LHCN-M2 (cell line): ENCODE results near the gene FIBCD1. TPM values are rescaled to one million over a fixed set of nuclear protein-coding genes. Genes with fewer than 3 reads are reported as not detected.
"Not testable (repeated sequence)": the region's sequence is repeated elsewhere in the genome, so short reads cannot be mapped to it uniquely, and the experiment has no call there.

Experiments used
- DNase-seq: peaks from one replicate; pipeline ENCODE4 v3.0.0-alpha.2; 2012; ENCODE audit warnings: low read depth
- total RNA-seq: library from RNA; depleted of rRNA; stranded (reverse); fragments of >200 nt; gene quantifications from 2 replicates; pipeline ENCODE4 v1.2.3, GENCODE V29; 2014

The FIBCD1 gene
- total RNA-seq, 1 experiment from 2014 or later = 1.7 TPM

GRCh38 chr9:130923611-130924447, 15.2 kb downstream of the FIBCD1 start:
- no peak for DNase-seq

GRCh38 chr9:130922893-130923610, 16.0 kb downstream of the FIBCD1 start:
- no peak for DNase-seq

- no peak for DNase-seq
These were observed 16.8 kb downstream of the FIBCD1 start for GRCh38 chr9:130921989-130922892.

GRCh38 chr9:130921300-130921988, 17.6 kb downstream of the FIBCD1 start:
- no peak for DNase-seq

- DNase-seq = no peak
These were observed 18.2 kb downstream of the FIBCD1 start for GRCh38 chr9:130920762-130921299.

DNA sequence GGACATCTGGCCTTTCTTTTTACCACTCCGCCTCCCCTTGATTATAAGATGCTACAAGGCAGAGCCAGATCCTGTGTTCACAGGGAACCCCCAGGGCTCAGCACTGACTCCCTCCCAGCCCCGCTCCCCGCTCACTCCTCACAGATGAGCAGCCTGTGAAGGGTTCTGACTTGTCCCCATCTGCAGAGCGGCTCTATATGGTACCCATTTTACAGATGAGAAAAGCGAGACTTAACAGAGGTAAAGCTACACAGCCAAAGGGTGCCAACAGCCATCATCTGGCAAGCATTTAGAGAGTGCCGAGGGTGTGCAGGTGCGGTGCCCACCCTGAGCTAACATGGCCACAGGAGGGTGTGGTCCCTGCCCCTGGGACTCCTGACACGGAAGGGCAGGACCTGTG, 18.8 kb downstream of the FIBCD1 start:
- no peak for DNase-seq

DNA sequence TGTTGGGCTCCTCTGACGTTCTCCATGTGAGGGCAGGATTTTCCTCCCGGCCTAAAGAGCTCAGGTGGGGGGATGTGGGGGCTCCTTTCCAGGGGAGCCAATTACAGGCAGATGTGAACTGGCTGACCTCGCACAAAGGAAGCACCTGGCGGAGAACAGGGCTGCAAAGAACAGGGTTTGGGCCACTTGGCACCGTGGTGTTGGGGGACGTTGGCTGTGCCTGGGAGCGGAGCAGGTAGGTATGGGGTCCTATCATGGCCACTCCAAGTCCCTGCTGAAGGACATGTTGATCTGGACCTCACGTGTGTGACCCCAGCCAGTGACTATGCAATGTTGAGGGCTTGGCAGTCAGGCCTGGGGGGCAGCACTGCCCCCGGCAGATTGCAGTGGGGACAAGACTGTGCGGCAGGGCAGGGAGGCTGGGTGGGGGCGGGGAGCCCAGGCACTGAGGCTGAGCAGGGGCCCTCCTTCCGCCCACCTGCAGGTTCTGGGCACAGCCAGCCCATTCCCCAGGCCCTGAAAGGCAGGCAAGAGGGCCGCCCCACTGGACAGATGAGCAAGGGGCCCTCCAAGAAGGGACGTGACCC, 19.4 kb downstream of the FIBCD1 start:
- no peak for DNase-seq

DNA sequence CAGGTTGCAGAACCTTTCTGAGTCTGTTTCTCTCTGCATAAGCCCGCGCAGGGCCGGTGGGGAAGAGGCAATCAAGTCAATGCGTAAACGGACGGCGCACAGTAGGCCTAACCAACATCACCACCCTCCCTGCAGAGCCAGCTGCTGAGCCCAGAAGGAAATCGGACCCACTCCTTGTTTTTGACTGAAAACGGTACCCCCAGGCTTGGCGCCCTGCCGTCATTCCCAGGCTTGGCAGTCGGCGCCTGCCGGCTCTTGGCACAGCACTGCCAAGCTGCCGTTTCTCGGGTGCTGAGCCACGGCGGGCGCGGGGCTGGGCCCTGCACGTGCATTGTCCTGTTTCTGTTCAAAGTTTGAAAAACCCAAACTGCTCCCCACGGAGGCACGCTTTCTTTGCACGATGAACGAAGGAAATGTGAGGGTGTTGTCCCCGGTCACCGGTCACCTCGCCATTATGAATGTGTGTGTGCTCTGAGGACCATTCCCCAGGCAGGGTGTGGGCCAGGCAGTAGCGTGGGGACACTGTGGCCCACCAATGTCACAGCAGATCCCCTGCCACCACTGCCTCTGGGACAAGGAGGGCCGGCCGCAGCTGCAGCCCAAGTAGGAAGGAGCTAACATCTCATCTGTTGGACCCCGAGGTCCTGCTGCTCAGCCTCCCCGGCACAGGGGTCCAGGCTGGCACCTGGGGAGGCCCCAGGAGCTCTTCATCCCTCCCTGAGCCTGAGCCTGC, 20.1 kb downstream of the FIBCD1 start:
- no peak for DNase-seq

DNA sequence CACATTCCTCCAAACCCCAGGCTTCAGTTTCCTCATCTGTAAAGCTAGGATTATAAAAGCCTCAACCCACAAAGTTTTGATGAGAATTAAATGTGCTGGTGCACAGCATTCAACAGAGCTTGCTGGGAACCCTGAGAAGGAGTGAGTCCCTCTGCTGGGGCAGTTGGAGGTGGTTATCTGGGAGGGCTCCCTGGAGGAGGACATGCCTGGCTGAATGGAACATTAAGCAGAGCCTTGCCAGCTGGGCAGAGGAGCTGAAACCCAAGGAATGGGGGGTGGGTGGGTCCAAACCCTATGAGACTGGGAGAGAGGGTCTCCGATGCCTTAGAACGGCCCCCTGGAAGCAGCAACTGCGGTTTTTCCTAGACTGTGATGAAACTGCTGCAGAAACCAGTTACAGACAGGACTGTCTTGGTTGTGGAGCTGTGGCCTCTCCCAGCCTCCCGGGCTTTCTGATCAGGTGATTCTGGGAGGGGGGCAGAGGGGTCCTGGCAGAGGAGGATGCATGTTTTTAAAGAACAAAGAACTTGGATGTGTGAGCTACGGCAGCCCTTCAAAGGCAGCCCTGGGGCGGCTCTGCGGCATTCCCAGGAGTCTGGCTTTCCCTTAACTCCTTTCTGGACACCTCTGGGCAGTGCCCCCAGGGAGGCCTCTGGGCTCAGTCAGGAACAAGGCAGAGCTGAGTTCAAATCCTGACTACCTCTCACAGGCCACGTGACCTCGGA, 20.8 kb downstream of the FIBCD1 start:
- DNase-seq = no peak

GRCh38 chr9:130917168-130917960, 21.7 kb downstream of the FIBCD1 start:
- DNase-seq = no peak

DNA sequence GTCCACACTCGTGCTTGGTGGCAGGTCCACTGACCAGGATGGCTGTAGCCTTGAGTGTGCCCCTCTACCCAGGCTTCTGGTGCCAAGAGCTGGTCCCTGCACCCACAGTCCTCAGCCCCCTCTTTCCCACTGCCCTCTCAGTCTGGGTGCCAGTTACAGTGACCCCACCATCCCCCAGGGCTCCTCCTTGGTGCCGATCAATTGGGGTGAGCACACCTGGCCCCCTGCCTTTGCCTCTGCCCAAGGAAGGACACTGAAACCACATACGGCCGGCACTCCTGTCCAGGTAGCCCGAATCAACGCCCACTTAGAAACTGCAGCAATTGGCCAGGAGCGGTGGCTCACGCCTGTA, 24.0 kb downstream of the FIBCD1 start:
- no peak for DNase-seq

- DNase-seq = no peak
These were observed 24.5 kb downstream of the FIBCD1 start for GRCh38 chr9:130914417-130915095.

GRCh38 chr9:130913599-130914416, 25.2 kb downstream of the FIBCD1 start:
- no peak for DNase-seq

DNA sequence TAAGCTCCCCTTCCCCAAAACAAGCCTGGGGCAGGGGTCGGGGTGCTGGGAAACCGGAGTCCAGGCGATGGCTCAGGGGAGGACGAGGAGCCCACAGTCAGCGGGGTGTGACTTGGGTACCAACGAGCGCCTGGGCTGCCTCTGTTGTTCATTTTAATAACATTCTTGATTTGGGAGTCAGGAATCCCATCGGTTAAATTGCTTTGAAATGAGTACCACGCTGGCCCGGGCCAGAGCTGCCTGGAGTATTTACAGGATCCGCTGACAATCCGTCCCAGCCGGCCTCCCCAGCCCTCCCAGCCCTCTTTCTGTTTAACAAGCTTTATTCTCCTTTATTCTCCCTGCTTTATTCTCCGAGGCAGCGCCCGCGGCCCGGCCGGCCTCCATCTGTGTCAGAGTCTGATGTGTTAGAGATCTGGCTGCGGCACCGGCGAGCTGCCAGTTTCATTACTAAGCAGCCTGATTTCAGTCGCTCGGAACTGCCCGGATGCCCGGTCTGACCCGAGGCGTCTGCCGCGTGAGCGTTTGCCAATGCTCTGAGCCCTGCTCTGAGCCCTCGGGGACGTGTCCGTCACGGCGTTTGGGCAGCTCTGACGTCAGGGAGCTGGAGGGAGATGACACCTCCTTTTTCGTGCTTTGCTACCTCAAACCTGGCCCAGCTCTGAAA, 26.0 kb downstream of the FIBCD1 start:
- peak; percentile 58 for DNase-seq

DNA sequence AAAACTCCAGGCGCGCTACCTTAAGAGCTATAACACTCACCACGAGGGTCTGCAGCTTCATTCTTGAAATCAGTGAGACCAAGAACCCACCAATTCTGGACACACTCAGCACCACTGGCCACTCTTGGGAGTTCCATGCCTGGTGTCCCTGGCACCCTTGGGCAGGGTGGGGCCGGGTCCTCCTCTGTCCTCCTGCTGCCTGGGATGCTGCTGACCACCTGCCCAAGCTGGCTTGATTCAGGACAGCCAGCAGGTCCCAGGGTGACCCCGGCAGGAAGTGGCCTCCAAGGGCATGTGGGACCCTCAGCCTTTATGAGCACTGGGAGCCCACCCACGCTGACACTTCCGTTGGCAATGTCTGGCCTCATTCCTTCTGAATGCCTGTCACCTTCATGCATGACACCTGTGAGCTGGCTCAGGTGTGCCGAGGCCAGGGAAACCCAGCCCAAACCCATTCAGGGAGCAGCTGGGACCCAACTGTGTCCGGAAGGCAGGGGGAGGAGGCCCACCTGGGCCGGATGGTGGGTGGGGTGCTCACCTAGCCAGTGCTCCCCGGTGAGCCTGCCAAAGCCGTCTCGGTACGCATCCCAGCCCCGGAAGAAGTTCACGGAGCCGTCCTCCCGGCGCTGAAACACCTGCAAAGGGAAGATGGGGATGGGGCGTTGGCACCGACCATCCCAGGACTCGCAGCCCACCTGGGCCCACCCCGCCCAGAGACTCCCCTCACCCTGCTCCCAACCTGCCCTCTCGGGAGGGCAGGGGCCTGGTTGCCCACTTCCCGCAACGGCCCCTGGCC, 27.6 kb downstream of the FIBCD1 start:
- DNase-seq = no peak

DNA sequence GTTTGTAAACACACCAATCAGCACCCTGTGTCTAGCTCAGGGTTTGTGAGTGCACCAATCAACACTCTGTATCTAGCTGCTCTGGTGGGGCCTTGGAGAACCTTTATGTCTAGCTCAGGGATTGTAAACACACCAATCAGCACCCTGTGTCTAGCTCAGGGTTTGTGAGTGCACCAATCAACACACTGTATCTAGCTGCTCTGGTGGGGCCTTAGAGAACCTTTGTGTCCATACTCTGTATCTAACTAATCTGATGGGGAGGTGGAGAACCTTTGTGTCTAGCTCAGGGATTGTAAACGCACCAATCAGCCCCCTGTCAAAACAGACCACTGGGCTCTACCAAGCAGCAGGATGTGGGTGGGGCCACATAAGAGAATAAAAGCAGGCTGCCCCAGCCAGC, 28.4 kb downstream of the FIBCD1 start:
- DNase-seq = not testable (repeated sequence)
